Epidermal melanocyte (primary cell): ENCODE measurements around the gene MINDY4.

ENCODE experiments used
- DNase-seq: peaks from one replicate; pipeline ENCODE4 v3.0.0; 2011; ENCODE audit warnings: low spot score; ENCODE audit not compliant: insufficient read length

MINDY4 gene

GRCh38 chr7:30927559-30927958 is 156.3 kb downstream of the MINDY4 start:
- DNase-seq: no peak

DNA sequence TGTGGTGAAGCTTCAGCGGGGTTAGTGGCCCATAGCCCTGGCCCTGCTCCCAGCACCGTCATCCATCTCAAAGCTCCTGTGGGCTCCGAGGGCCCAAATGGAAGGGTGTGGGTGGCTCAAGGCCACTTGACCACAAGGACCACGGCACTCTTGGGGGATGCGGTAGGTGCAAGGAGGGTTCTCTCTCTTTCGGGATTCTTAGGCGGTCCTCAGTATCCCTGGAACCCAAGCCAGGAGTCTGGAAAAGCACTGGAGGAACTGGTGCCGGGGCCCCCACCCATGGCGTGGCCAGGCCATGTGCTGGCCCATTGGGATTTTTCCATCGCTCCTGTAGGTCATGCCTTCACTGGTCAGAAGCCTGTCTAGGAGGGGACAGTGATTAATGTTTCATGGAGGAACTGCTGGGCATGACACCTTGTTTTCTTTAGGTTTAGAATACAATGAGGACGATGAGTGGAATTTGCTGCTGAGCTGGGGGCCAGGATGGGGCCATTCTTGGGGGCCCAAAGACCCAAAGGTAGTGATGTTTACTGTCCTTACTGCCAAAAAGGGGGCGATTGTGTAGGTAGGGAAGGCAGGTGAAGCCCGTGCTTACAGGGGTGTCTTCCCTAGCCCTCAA is 157.1 kb downstream of the MINDY4 start:
- no peak for DNase-seq

- no peak for DNase-seq
These were observed 158.5 kb downstream of the MINDY4 start for GRCh38 chr7:30929686-30930085.

DNA sequence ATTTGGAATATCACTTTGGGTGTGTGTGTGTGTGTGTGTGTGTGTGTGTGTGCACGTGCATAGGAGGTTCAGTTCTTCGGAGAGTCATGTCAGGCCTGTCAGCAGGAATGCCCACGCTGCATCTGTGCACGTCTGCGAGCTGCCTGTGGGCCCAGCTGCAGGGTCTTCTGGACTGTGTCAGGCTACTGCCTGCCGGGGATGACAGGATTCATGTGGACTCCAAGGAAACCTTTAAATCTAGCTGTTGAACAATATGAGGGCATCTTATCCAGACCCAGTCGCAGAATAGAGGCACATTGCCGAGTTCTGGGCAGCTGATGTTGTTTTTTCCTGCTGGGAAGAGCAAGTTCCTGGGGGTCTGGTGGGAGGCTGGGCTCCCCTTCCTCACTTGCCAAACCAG is 159.4 kb downstream of the MINDY4 start:
- no peak for DNase-seq

DNA sequence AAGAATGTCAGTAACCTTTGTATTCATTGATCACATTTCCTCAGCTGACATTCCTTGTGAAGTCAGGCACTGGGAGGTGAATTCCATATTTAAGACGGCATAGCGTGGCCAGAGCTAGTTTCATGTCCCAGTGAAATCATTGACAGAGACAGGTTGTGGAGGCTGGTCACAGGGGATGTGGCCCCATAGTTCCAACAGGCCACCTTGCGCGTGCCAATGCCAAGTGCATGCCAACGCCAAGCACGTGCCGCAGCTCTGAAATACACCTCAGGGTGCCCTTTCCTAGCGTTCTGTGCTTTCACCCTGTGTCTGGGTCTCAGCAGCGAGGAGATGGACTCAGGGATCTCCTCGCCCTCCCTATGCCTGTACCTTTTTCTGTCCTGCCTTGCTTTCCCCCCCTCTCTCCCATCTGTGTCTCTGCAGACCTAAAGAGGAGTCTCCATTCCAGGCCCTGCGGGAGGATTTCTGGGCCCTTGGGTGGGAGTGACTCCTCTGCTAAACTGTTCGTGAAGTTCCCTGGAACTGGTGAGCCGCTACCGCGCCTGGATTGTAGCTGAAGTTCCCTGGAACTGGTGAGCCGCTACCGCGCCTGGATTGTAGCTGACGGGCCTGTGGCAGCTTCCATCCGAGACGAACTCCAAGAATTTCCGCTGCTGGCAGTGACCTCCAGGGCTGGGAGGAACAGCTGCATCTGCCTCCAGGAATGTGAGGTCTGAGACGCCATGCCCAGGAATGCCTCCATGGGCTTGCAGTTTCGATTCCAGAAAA is 160.1 kb downstream of the MINDY4 start:
- DNase-seq: no peak

- no peak for DNase-seq
These were observed 160.8 kb downstream of the MINDY4 start for GRCh38 chr7:30931929-30932540.

GRCh38 chr7:30932562-30932961 is 161.3 kb downstream of the MINDY4 start:
- DNase-seq: no peak

DNA sequence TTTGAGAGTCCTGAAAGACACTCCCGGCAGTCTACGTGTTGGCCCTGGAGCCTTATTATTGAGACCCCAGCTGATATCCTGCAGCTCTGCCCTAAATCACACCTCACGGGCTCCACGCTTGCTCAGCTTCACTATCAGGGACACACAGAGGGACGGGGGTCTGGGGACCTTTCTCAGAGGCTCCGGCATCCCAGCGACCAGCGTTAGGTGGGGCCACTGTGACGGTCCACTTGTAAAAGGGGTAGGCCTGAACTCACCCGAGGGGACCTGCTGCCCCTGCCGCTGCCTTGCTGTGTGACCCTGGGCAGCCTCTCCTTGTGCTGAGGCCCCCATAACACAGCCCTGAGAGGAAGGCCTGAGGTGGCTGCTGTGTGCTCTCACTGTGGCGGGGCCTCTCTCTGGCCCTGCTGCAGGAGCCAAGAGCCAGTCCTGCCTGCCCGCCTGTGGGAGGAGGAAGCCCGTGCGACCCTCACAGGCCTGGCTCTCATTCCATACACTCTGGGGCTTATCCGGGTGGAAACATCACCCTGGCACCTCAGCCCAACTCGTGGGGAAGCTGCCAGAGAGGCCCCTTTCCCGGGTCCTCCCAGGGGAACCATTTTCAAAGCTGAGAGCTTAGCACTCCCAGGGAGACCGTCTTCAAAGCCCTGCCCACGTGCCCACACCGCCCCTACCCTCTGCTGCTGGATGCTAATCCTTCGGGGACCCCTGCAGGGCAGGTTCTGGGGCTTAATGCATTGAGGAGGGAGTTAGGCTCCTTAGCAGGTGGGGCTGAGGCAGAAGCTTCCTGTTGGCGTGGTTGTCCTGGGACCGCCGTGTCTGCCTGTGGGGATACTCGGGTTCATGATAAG is 162.1 kb downstream of the MINDY4 start:
- DNase-seq: no peak

- DNase-seq: no peak
These were observed 163.0 kb downstream of the MINDY4 start for GRCh38 chr7:30934225-30934624.

- DNase-seq: no peak
These were observed 163.7 kb downstream of the MINDY4 start for GRCh38 chr7:30934732-30935568.

DNA sequence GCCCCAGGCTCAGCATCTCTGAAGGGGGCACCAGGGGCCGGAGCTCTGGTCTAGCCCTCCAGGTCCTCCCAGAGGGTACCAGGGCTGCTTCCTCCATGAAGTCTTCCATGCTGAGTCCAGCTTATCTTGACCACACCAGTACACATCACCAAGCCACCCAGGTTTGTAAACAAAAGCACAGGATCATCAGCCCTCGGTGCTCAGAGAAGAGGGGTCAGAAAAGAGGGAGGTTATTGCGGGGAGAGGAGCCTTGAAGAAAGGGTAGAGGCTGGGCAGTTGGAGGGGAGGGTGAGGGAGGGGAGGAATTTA is 164.3 kb downstream of the MINDY4 start:
- no peak for DNase-seq

DNA sequence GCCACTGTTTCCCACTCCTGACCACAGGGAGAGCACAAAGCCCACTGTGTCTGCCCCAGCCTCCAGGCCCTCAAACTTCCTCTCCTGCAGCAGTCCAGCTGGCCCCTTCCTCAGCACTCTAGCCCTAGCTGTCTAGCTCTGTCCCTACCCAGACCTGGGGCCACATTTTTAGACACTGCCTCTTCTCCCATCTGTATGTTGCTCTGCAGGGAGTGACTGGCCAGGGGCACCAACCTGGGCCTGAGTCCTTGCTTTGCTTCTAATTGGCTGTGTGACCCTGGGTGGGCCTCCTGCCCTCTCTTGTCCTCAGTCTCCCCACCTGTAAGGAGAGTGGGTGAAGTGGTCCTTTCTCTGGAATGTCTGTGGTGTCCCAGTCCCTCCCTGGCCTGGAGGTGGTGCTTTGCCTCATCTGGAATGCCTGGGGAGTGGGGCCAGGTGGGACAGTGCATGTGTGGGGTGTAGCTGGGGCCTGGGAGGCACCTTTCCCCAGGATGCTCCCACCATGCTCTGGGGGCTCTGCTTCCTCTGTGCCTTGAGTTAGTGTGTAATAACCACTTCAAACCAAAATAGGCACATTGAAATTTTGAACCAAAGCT is 165.5 kb downstream of the MINDY4 start:
- DNase-seq: no peak

- no peak for DNase-seq
These were observed 166.2 kb downstream of the MINDY4 start for GRCh38 chr7:30937416-30937815.

DNA sequence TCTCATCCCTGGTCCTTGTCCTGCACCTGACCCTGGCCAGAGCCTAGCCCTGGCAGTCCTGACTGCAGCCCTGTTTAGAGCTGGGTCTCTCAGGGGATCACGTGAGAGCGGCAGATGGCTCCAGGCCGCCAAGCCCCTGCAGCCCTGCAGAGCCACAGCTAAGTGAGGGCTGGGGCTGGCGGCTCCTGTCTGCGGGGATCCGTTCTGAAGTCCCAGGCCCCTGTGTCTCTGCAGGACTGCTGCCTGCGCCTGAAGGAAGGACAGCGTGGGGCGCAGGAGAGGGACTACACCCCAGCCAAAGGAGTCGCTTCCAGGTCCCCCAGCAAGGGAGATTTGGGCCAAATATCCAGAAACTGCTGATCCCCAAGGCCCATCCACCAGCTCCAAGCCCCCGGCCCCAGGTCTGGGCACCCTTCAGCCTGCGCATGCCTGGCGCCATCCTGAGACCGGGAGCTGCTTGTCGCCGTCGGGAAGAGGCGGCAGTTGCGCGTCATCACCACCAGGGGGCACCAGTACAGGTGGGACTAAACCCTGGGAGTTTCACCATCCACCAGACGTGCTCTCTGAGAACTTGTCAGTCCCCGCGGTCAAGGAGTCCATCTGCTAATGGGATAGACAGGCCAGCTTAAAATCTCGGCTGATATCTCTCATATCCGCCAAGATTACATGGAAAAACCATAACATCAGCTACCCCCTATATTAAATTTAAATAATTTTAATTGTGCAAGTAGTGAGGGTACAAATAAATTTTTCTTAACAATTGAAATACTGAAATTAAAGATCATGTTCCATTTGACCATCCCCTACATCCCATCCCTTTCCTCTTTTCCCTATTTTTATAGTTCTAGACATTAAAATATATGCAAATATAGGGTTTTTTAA is 167.5 kb downstream of the MINDY4 start:
- DNase-seq: no peak

DNA sequence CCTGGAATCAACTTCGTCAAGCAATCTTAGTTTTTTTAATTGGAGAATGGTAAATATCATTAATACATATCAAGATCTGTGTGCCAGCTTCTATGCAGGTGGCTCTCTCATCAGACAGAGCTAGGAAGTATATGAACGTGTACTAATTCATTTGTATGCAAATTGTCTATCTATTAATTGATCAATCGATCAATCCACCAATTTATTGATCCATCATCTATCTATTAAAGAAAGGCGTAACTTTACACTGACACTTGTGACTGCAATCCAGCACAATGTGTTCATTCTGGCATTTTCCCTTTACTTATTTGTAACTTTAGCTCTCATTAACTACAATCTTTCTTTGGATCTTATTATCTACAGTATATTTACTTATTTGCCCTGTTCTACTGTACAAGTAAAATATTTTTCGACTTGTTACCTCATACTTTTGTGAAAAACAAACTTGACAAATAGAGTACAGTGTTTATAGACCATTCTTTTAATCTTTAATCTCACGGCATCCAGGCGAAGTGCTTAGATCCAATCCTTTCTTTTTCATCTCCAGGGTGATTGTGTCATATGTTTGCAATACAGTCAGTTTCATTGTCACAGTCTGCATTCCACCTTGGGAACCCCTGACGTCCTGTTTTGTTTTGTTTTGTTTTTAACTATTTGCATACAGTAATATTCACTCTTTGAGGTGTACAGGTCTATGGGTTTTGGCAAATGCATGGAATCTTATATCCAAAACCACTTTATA is 170.5 kb downstream of the MINDY4 start:
- DNase-seq: no peak
